ENCODE results near the gene CDK11B. TPM values are rescaled to one million over a fixed set of nuclear protein-coding genes. Genes with fewer than 3 reads are reported as not detected.

Gene CDK11B
- total RNA-seq, 4 donors from 2014 or later: 6.8 to 28.5 (median 11.8) TPM

GRCh38 chr1:1627261-1627828 lies 31.5 kb downstream of the CDK11B start:
- TF ChIP-seq POLR2A (IDR thresholded peaks at IDR 0.05): no peak
- no peak for TF ChIP-seq CTCF (IDR thresholded peaks at IDR 0.05)
- H3K36me3 ChIP-seq: no peaks in the 10 kb centered on the region
- intact Hi-C loops (cut with DNase I; ENCODE audit: low total_unique reads): no loop called here
- no peaks in the 10 kb centered on the region for H3K9me3 ChIP-seq
- H3K27ac ChIP-seq: no peak overlapping the region
- H3K4me1 ChIP-seq: no peaks in the 10 kb centered on the region
- no peak overlapping the region for H3K4me3 ChIP-seq
- no peak for DNase-seq
- peaks cover 0 to 15% of the 10 kb centered on the region in 2 donors for H3K27me3 ChIP-seq

GRCh38 chr1:1626207-1627141 lies 32.3 kb downstream of the CDK11B start:
- no peaks in the 10 kb centered on the region for H3K4me1 ChIP-seq
- H3K27ac ChIP-seq: no peak overlapping the region
- peaks cover 0 to 10% of the 10 kb centered on the region in 2 donors for H3K27me3 ChIP-seq
- intact Hi-C loops (cut with DNase I; ENCODE audit: low total_unique reads): no loop called here
- DNase-seq: no peak
- no peak overlapping the region for H3K4me3 ChIP-seq
- no peaks in the 10 kb centered on the region for H3K36me3 ChIP-seq
- H3K9me3 ChIP-seq: no peaks in the 10 kb centered on the region
- no peak for TF ChIP-seq CTCF (IDR thresholded peaks at IDR 0.05)
- no peak for TF ChIP-seq POLR2A (IDR thresholded peaks at IDR 0.05)

GRCh38 chr1:1625824-1626206 lies 33.0 kb downstream of the CDK11B start:
- no peaks in the 10 kb centered on the region for H3K36me3 ChIP-seq
- no peaks in the 10 kb centered on the region for H3K9me3 ChIP-seq
- DNase-seq: no peak
- no peaks in the 10 kb centered on the region for H3K4me1 ChIP-seq
- peaks cover 0 to 4% of the 10 kb centered on the region in 2 donors for H3K27me3 ChIP-seq
- no peak for TF ChIP-seq POLR2A (IDR thresholded peaks at IDR 0.05)
- TF ChIP-seq CTCF (IDR thresholded peaks at IDR 0.05): no peak
- no peak overlapping the region for H3K4me3 ChIP-seq
- H3K27ac ChIP-seq: no peak overlapping the region
- intact Hi-C loops (cut with DNase I; ENCODE audit: low total_unique reads): no loop called here

GRCh38 chr1:1625404-1625775 lies 33.4 kb downstream of the CDK11B start:
- H3K27ac ChIP-seq: no peak overlapping the region
- intact Hi-C loops (cut with DNase I; ENCODE audit: low total_unique reads): no loop called here
- no peak overlapping the region for H3K4me3 ChIP-seq
- peaks cover 0 to 2% of the 10 kb centered on the region in 2 donors for H3K27me3 ChIP-seq
- H3K36me3 ChIP-seq: no peaks in the 10 kb centered on the region
- DNase-seq: no peak
- H3K4me1 ChIP-seq: no peaks in the 10 kb centered on the region
- TF ChIP-seq CTCF (IDR thresholded peaks at IDR 0.05): no peak
- TF ChIP-seq POLR2A (IDR thresholded peaks at IDR 0.05): no peak
- no peaks in the 10 kb centered on the region for H3K9me3 ChIP-seq
